ENCODE measurements around the gene GMDS.

The GMDS gene

GRCh38 chr6:1796706-1797529, 448.5 kb downstream of the GMDS start:
- Mint-ChIP-seq H3K4me3 (no peak overlapping the region), H3K27me3 (no peaks in the 10 kb centered on the region), H3K27ac (ENCODE audit: low read depth) (no peak overlapping the region), H3K36me3 (ENCODE audit: insufficient read depth) (peaks cover 2% of the 10 kb centered on the region), H3K4me1 (no peaks in the 10 kb centered on the region), H3K9me3 (no peaks in the 10 kb centered on the region)
- DNase-seq (ENCODE audit: low spot score in 2 of 2) (no peak), ATAC-seq (replicated peaks; ENCODE audit: extremely low read depth, poor library complexity, severe bottlenecking) (no peak)

GRCh38 chr6:1795910-1796309, 449.5 kb downstream of the GMDS start:
- H3K9me3 Mint-ChIP-seq: no peaks in the 10 kb centered on the region
- H3K36me3 Mint-ChIP-seq (ENCODE audit: insufficient read depth): peaks cover 2% of the 10 kb centered on the region
- DNase-seq (ENCODE audit: low spot score in 2 of 2) (no peak), ATAC-seq (replicated peaks; ENCODE audit: extremely low read depth, poor library complexity, severe bottlenecking) (no peak)
- no peaks in the 10 kb centered on the region for H3K4me1 Mint-ChIP-seq
- no peak overlapping the region for H3K4me3 Mint-ChIP-seq
- no peak overlapping the region for H3K27ac Mint-ChIP-seq (ENCODE audit: low read depth)
- no peaks in the 10 kb centered on the region for H3K27me3 Mint-ChIP-seq

GRCh38 chr6:1792989-1793388, 452.4 kb downstream of the GMDS start:
- DNase-seq (ENCODE audit: low spot score in 2 of 2): no peak
- Mint-ChIP-seq H3K27me3 (no peaks in the 10 kb centered on the region), H3K27ac (ENCODE audit: low read depth) (no peak overlapping the region), H3K36me3 (ENCODE audit: insufficient read depth) (peaks cover 2% of the 10 kb centered on the region), H3K9me3 (no peaks in the 10 kb centered on the region), H3K4me3 (no peak overlapping the region), H3K4me1 (peaks cover 4% of the 10 kb centered on the region)
- no peak for ATAC-seq (replicated peaks; ENCODE audit: extremely low read depth, poor library complexity, severe bottlenecking)

- no peak overlapping the region for H3K4me3 Mint-ChIP-seq
- ATAC-seq (replicated peaks; ENCODE audit: extremely low read depth, poor library complexity, severe bottlenecking) (no peak), DNase-seq (ENCODE audit: low spot score in 2 of 2) (no peak)
- H3K4me1 Mint-ChIP-seq: peaks cover 23% of the 10 kb centered on the region
- H3K36me3 Mint-ChIP-seq (ENCODE audit: insufficient read depth): peaks cover 2% of the 10 kb centered on the region
- H3K27me3 Mint-ChIP-seq: no peaks in the 10 kb centered on the region
- H3K9me3 Mint-ChIP-seq: no peaks in the 10 kb centered on the region
- H3K27ac Mint-ChIP-seq (ENCODE audit: low read depth): no peak overlapping the region
Observed at GRCh38 chr6:1790684-1791083, 454.7 kb downstream of the GMDS start.

- DNase-seq (ENCODE audit: low spot score in 2 of 2) (no peak), ATAC-seq (replicated peaks; ENCODE audit: extremely low read depth, poor library complexity, severe bottlenecking) (no peak)
- Mint-ChIP-seq H3K9me3 (no peaks in the 10 kb centered on the region), H3K36me3 (ENCODE audit: insufficient read depth) (peaks cover 2% of the 10 kb centered on the region), H3K27ac (ENCODE audit: low read depth) (no peak overlapping the region), H3K4me3 (no peak overlapping the region), H3K27me3 (no peaks in the 10 kb centered on the region), H3K4me1 (peaks cover 23% of the 10 kb centered on the region)
Observed at GRCh38 chr6:1789092-1789491, 456.3 kb downstream of the GMDS start.

- Mint-ChIP-seq H3K27ac (ENCODE audit: low read depth) (no peak overlapping the region), H3K9me3 (no peaks in the 10 kb centered on the region), H3K27me3 (no peaks in the 10 kb centered on the region), H3K36me3 (ENCODE audit: insufficient read depth) (peaks cover 2% of the 10 kb centered on the region), H3K4me1 (peaks cover 23% of the 10 kb centered on the region), H3K4me3 (no peak overlapping the region)
- ATAC-seq (replicated peaks; ENCODE audit: extremely low read depth, poor library complexity, severe bottlenecking) (no peak), DNase-seq (ENCODE audit: low spot score in 2 of 2) (no peak)
Observed at GRCh38 chr6:1787894-1788293, 457.5 kb downstream of the GMDS start.

- Mint-ChIP-seq H3K36me3 (ENCODE audit: insufficient read depth) (no peaks in the 10 kb centered on the region), H3K4me1 (peaks cover 23% of the 10 kb centered on the region), H3K9me3 (no peaks in the 10 kb centered on the region), H3K27ac (ENCODE audit: low read depth) (no peak overlapping the region), H3K4me3 (peak overlapping the region; percentile 23), H3K27me3 (no peaks in the 10 kb centered on the region)
- DNase-seq (ENCODE audit: low spot score in 2 of 2) (no peak), ATAC-seq (replicated peaks; ENCODE audit: extremely low read depth, poor library complexity, severe bottlenecking) (peak; percentile 82)
Observed at GRCh38 chr6:1786455-1787453, 458.7 kb downstream of the GMDS start.

GRCh38 chr6:1784422-1784884, 461.0 kb downstream of the GMDS start:
- ATAC-seq (replicated peaks; ENCODE audit: extremely low read depth, poor library complexity, severe bottlenecking) (no peak), DNase-seq (ENCODE audit: low spot score in 2 of 2) (no peak)
- H3K27me3 Mint-ChIP-seq: no peaks in the 10 kb centered on the region
- no peak overlapping the region for H3K4me3 Mint-ChIP-seq
- H3K27ac Mint-ChIP-seq (ENCODE audit: low read depth): no peak overlapping the region
- no peaks in the 10 kb centered on the region for H3K36me3 Mint-ChIP-seq (ENCODE audit: insufficient read depth)
- H3K9me3 Mint-ChIP-seq: no peaks in the 10 kb centered on the region
- peaks cover 23% of the 10 kb centered on the region for H3K4me1 Mint-ChIP-seq

- no peak for ATAC-seq (replicated peaks; ENCODE audit: extremely low read depth, poor library complexity, severe bottlenecking)
- H3K36me3 Mint-ChIP-seq (ENCODE audit: insufficient read depth): no peaks in the 10 kb centered on the region
- no peak overlapping the region for H3K4me3 Mint-ChIP-seq
- H3K9me3 Mint-ChIP-seq: no peaks in the 10 kb centered on the region
- H3K4me1 Mint-ChIP-seq: peaks cover 9% of the 10 kb centered on the region
- no peaks in the 10 kb centered on the region for H3K27me3 Mint-ChIP-seq
- no peak for DNase-seq (ENCODE audit: low spot score in 2 of 2)
- no peak overlapping the region for H3K27ac Mint-ChIP-seq (ENCODE audit: low read depth)
Observed at GRCh38 chr6:1781817-1782184, 463.6 kb downstream of the GMDS start.

- no peak for ATAC-seq (replicated peaks; ENCODE audit: extremely low read depth, poor library complexity, severe bottlenecking)
- Mint-ChIP-seq H3K27me3 (no peaks in the 10 kb centered on the region), H3K9me3 (no peaks in the 10 kb centered on the region), H3K27ac (ENCODE audit: low read depth) (no peak overlapping the region), H3K36me3 (ENCODE audit: insufficient read depth) (no peaks in the 10 kb centered on the region), H3K4me1 (peaks cover 4% of the 10 kb centered on the region), H3K4me3 (no peak overlapping the region)
- DNase-seq (ENCODE audit: low spot score in 2 of 2): no peak
Observed at GRCh38 chr6:1781152-1781816, 464.1 kb downstream of the GMDS start.

GRCh38 chr6:1780251-1780867, 465.0 kb downstream of the GMDS start:
- no peaks in the 10 kb centered on the region for H3K4me1 Mint-ChIP-seq
- ATAC-seq (replicated peaks; ENCODE audit: extremely low read depth, poor library complexity, severe bottlenecking): no peak
- H3K27me3 Mint-ChIP-seq: no peaks in the 10 kb centered on the region
- H3K4me3 Mint-ChIP-seq: no peak overlapping the region
- no peaks in the 10 kb centered on the region for H3K9me3 Mint-ChIP-seq
- H3K27ac Mint-ChIP-seq (ENCODE audit: low read depth): no peak overlapping the region
- no peak for DNase-seq (ENCODE audit: low spot score in 2 of 2)
- no peaks in the 10 kb centered on the region for H3K36me3 Mint-ChIP-seq (ENCODE audit: insufficient read depth)

- H3K9me3 Mint-ChIP-seq: no peaks in the 10 kb centered on the region
- ATAC-seq (replicated peaks; ENCODE audit: extremely low read depth, poor library complexity, severe bottlenecking): no peak
- H3K27ac Mint-ChIP-seq (ENCODE audit: low read depth): no peak overlapping the region
Observed at GRCh38 chr6:1778686-1779235, 466.6 kb downstream of the GMDS start.

More at GRCh38 chr6:1778686-1779235, 466.6 kb downstream of the GMDS start:
- H3K36me3 Mint-ChIP-seq (ENCODE audit: insufficient read depth): no peaks in the 10 kb centered on the region
- no peak overlapping the region for H3K4me3 Mint-ChIP-seq
- peaks cover 6% of the 10 kb centered on the region for H3K4me1 Mint-ChIP-seq
- DNase-seq (ENCODE audit: low spot score in 2 of 2): no peak
- H3K27me3 Mint-ChIP-seq: no peaks in the 10 kb centered on the region
